Common myeloid progenitor, CD34-positive (primary cell): ENCODE measurements around the gene MUC4.
A peak's percentile ranks its signal among the peaks of the same experiment; 100 is the strongest.

Experiments used
- CTCF ChIA-PET: fragments of 350-600 bp; sonication (Branson Sonifier 250); formaldehyde crosslinking; loops from one replicate; lab custom pipeline; 2021; ENCODE audit warnings: antibody characterized with exemption; lab: Charles Lee
- POLR2A ChIA-PET: fragments of 350-600 bp; sonication (Branson Sonifier 250); formaldehyde crosslinking; loops from one replicate; lab custom pipeline; 2021; ENCODE audit warnings: antibody characterized with exemption; lab: Charles Lee
- DNase-seq, 3 donors: peaks; one replicate each; pipeline versions ENCODE4 v3.0.0 to v3.0.0-alpha.2; 2013
- H3K27ac ChIP-seq, 2 experiments: 1 replicate in 1 of 2; 2 replicates in 1 of 2; pipeline ENCODE4 v1.7.0; 2013; ENCODE audit warnings: inconsistent platforms in 2 of 2, low read length in 2 of 2, mild to moderate bottlenecking in 2 of 2, low read depth in 1 of 2, moderate library complexity in 1 of 2; ENCODE audit not compliant: severe bottlenecking in 2 of 2, insufficient read depth in 1 of 2, poor library complexity in 1 of 2
- H3K27me3 ChIP-seq, 5 experiments: replicated peaks in 2 of 5; 1 replicate in 3 of 5; 2 replicates in 2 of 5; pipeline versions ENCODE4 v1.6.1 to v1.7.0; 2013; ENCODE audit warnings: low read length in 4 of 5, mild to moderate bottlenecking in 2 of 5, moderate library complexity in 2 of 5, inconsistent platforms in 1 of 5; ENCODE audit not compliant: insufficient read depth in 5 of 5, control insufficient read depth in 4 of 5
- H3K36me3 ChIP-seq, 4 experiments: 1 replicate in 2 of 4; 2 replicates in 2 of 4; pipeline versions ENCODE4 v1.6.1 to v1.7.0; 2013; ENCODE audit warnings: low read length in 3 of 4, control low read depth in 1 of 4, mild to moderate bottlenecking in 1 of 4; ENCODE audit not compliant: control insufficient read depth in 4 of 4, insufficient read depth in 4 of 4
- H3K4me1 ChIP-seq, 4 experiments: 1 replicate in 3 of 4; 2 replicates in 1 of 4; pipeline versions ENCODE4 v1.6.1 to v1.7.1; 2013; ENCODE audit warnings: low read length in 3 of 4, mild to moderate bottlenecking in 3 of 4, control low read depth in 1 of 4, inconsistent platforms in 1 of 4, moderate library complexity in 1 of 4; ENCODE audit not compliant: control insufficient read depth in 4 of 4, insufficient read depth in 4 of 4; ENCODE audit errors: control extremely low read depth in 1 of 4
- H3K4me3 ChIP-seq, 7 experiments: 1 replicate in 4 of 7; 2 replicates in 3 of 7; pipeline versions ENCODE4 v1.5.1 to v1.7.0; 2013; ENCODE audit warnings: mild to moderate bottlenecking in 7 of 7, low read length in 6 of 7, moderate library complexity in 6 of 7, inconsistent platforms in 2 of 7, low read depth in 2 of 7, control low read depth in 1 of 7; ENCODE audit not compliant: insufficient read depth in 4 of 7, control insufficient read depth in 1 of 7; ENCODE audit errors: extremely low read depth in 1 of 7
- H3K9me3 ChIP-seq, 5 experiments: 1 replicate in 4 of 5; 2 replicates in 1 of 5; pipeline versions ENCODE4 v1.6.1 to v1.7.1; 2013; ENCODE audit warnings: low read length in 4 of 5, mild to moderate bottlenecking in 2 of 5, inconsistent platforms in 1 of 5, low read depth in 1 of 5, moderate library complexity in 1 of 5; ENCODE audit not compliant: control insufficient read depth in 4 of 5, insufficient read depth in 2 of 5; ENCODE audit errors: control extremely low read depth in 1 of 5
- WGBS: methylation state at CpG from one replicate; pipeline ENCODE4 v1.1.5; 2013; ENCODE audit not compliant: insufficient coverage; 5-methylcytosine and 5-hydroxymethylcytosine counted together

MUC4 gene

GRCh38 chr3:195855471-195856409 lies 44.0 kb upstream of the MUC4 start:
- H3K36me3 ChIP-seq = no peaks in the 10 kb centered on the region
- ChIA-PET POLR2A (interaction anchor here (1.0 to 1.6 kb wide), 3 partner anchors 45 to 52 kb away, joined by 3 to 15 read pairs (median 6); partner anchors contain the start of gene TNK2), CTCF (interaction anchor here (0.6 to 11.6 kb wide), 10 partner anchors 8 to 649 kb away, joined by 3 to 238 read pairs (median 4); partner anchors contain the start of gene TNK2)
- no peak for DNase-seq
- H3K27ac ChIP-seq = peak overlapping the region; percentile 66 to 91
- no peaks in the 10 kb centered on the region for H3K9me3 ChIP-seq
- 89% methylated on average over 8 of the region's 13 CpGs for WGBS
- H3K4me3 ChIP-seq = peak overlapping the region in 2 of 7 experiments; percentile 4 to 13
- peaks cover 12 to 88% (median 59%) of the 10 kb centered on the region in 4 experiments for H3K4me1 ChIP-seq
- H3K27me3 ChIP-seq = no peaks in the 10 kb centered on the region

DNA sequence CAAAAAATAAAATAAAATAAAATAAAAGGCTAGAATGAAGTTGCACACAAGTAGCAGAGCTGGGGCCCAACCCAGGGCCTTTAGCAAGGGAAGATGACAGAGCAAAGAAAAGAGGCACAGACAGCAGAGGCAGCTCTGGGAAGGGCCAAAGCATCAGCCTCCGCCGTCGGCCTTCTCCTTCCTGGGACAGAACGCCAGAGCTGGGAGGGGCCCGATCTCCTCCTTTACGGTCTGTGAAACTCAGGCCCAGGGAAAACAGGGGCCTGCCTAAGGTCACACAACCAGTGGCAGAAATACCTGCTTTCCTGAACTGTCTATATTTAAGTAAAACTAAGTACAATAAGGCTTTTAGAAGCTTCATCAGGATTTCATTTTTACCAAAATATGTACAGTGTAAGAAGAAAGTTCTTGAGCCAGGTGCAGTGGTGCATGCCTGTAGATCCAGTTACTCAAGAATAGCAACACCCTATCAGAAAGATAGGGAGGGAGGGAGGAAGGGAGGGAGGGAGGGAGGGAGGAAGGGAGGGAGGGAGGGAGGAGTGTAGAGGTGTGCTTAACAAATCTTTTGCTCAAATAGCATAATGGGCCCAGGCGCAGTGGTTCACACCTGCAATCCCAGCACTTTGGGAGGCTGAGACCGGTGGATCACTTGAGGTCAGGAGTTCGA lies 43.0 kb upstream of the MUC4 start:
- WGBS = 47% methylated on average over 5 of the region's 9 CpGs
- no peaks in the 10 kb centered on the region for H3K9me3 ChIP-seq
- H3K4me3 ChIP-seq = no peak overlapping the region
- H3K36me3 ChIP-seq = no peaks in the 10 kb centered on the region
- no peaks in the 10 kb centered on the region for H3K27me3 ChIP-seq
- peaks cover 12 to 79% (median 55%) of the 10 kb centered on the region in 4 experiments for H3K4me1 ChIP-seq
- no peak for DNase-seq
- peak overlapping the region in 1 of 2 experiments; percentile 58 for H3K27ac ChIP-seq
- ChIA-PET POLR2A (no interaction called here), CTCF (interaction anchor here (1.2 to 11.6 kb wide), 3 partner anchors 41 to 64 kb away, joined by 3 to 238 read pairs (median 88); no protein-coding TSS in a partner anchor)

DNA sequence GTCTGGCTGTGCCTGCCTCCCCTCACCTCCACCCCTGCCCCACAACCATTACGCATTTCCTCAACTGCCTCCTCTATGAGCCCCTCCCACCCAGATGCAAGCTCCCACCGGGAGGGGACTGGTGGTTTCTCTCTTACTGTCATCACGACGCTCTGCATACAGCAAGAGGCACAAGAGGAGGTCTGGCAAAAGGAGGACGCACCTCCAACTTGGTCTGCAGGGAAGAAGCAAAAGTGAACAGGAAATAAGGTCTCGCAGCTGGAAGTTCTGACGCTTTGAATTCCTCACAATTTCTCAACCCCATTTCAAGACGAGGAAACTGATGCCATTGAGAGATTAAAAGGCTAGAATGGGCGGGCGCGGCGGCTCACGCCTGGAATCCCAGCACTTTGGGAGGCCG lies 42.3 kb upstream of the MUC4 start:
- no peaks in the 10 kb centered on the region for H3K27me3 ChIP-seq
- no peaks in the 10 kb centered on the region for H3K36me3 ChIP-seq
- H3K4me1 ChIP-seq = peaks cover 12 to 72% (median 53%) of the 10 kb centered on the region in 4 experiments
- H3K27ac ChIP-seq = peak overlapping the region in 1 of 2 experiments; percentile 57
- no peaks in the 10 kb centered on the region for H3K9me3 ChIP-seq
- H3K4me3 ChIP-seq = no peak overlapping the region
- WGBS = 36% methylated on average over 10 of the region's 14 CpGs
- DNase-seq = peak; percentile 44 to 87 (median 78)
- ChIA-PET CTCF (interaction anchor here (1.2 to 11.6 kb wide), 3 partner anchors 41 to 65 kb away, joined by 3 to 238 read pairs (median 88); no protein-coding TSS in a partner anchor), POLR2A (no interaction called here)

GRCh38 chr3:195853036-195853435 lies 41.3 kb upstream of the MUC4 start:
- POLR2A ChIA-PET = interaction anchor here (1.9 kb wide), 1 partner anchor 54 kb away, joined by 7 read pairs; no protein-coding TSS in a partner anchor
- H3K4me1 ChIP-seq = peaks cover 12 to 68% (median 52%) of the 10 kb centered on the region in 4 experiments
- no peaks in the 10 kb centered on the region for H3K27me3 ChIP-seq
- DNase-seq = no peak
- H3K4me3 ChIP-seq = no peak overlapping the region
- H3K36me3 ChIP-seq = no peaks in the 10 kb centered on the region
- 91% methylated on average over 20 of the region's 20 CpGs for WGBS
- CTCF ChIA-PET = interaction anchor here (0.9 to 11.6 kb wide), 8 partner anchors 9 to 55 kb away, joined by 3 to 238 read pairs (median 4); partner anchors contain the start of gene TNK2
- H3K27ac ChIP-seq = peak overlapping the region in 1 of 2 experiments; percentile 41
- no peaks in the 10 kb centered on the region for H3K9me3 ChIP-seq

GRCh38 chr3:195850857-195851543 lies 39.3 kb upstream of the MUC4 start:
- Histone ChIP-seq H3K27me3 (no peaks in the 10 kb centered on the region), H3K4me1 (peaks cover 10 to 50% (median 39%) of the 10 kb centered on the region in 4 experiments), H3K36me3 (no peaks in the 10 kb centered on the region), H3K27ac (peak overlapping the region; percentile 12 to 30), H3K4me3 (peak overlapping the region in 4 of 7 experiments; percentile 9 to 57 (median 38)), H3K9me3 (no peaks in the 10 kb centered on the region)
- ChIA-PET CTCF (interaction anchor here (0.7 to 11.6 kb wide), 20 partner anchors 8 to 301 kb away, joined by 3 to 238 read pairs (median 7); partner anchors contain the start of gene TNK2), POLR2A (interaction anchor here (1.0 to 1.9 kb wide), 2 partner anchors 44 to 56 kb away, joined by 3 to 7 read pairs; no protein-coding TSS in a partner anchor)
- 14% methylated on average over 29 of the region's 31 CpGs for WGBS
- peak; percentile 91 to 96 (median 93) for DNase-seq

GRCh38 chr3:195849322-195850074 lies 37.8 kb upstream of the MUC4 start:
- peak in 2 of 3 donors; percentile 58 to 61 for DNase-seq
- H3K27ac ChIP-seq = no peak overlapping the region
- no peaks in the 10 kb centered on the region for H3K36me3 ChIP-seq
- ChIA-PET CTCF (interaction anchor here (0.7 to 11.6 kb wide), 22 partner anchors 9 to 283 kb away, joined by 3 to 238 read pairs (median 6); partner anchors contain the start of gene TNK2), POLR2A (no interaction called here)
- 73% methylated on average over 46 of the region's 53 CpGs for WGBS
- no peaks in the 10 kb centered on the region for H3K27me3 ChIP-seq
- H3K9me3 ChIP-seq = no peaks in the 10 kb centered on the region
- no peak overlapping the region for H3K4me3 ChIP-seq
- H3K4me1 ChIP-seq = peaks cover 4 to 36% (median 26%) of the 10 kb centered on the region in 4 experiments
